ENCODE results near the gene CLRN2.

- no peak for TF ChIP-seq CTCF (tag by site-specific recombination; IDR thresholded peaks at IDR 0.05)
- no peak for TF ChIP-seq ZNF114 (tag by site-specific recombination; IDR thresholded peaks at IDR 0.05)
- no peak for TF ChIP-seq ZNF785 (tag by site-specific recombination; IDR thresholded peaks at IDR 0.05)
- TF ChIP-seq ZSCAN5A (tag by site-specific recombination; IDR thresholded peaks at IDR 0.05), result no peak
- TF ChIP-seq GLIS1 (tag by site-specific recombination; IDR thresholded peaks at IDR 0.05), result no peak
- no peak for TF ChIP-seq ZNF596 (tag by site-specific recombination; IDR thresholded peaks at IDR 0.05)
- TF ChIP-seq ZFP37 (tag by site-specific recombination; IDR thresholded peaks at IDR 0.05), result no peak
- TF ChIP-seq BCL11B (tag by site-specific recombination; IDR thresholded peaks at IDR 0.05; ENCODE audit: low read depth), result no peak
- TF ChIP-seq KLF17 (tag by site-specific recombination; IDR thresholded peaks at IDR 0.05), result no peak
- TF ChIP-seq ZNF302 (tag by site-specific recombination; IDR thresholded peaks at IDR 0.05; ENCODE audit: low read depth), result no peak
- TF ChIP-seq TSHZ1 (tag by site-specific recombination; IDR thresholded peaks at IDR 0.05; ENCODE audit: borderline replicate concordance), result no peak
- TF ChIP-seq ZNF24 (tag by site-specific recombination; IDR thresholded peaks at IDR 0.05), result no peak
These were observed 59.2 kb downstream of the CLRN2 start for GRCh38 chr4:17574206-17574605.
